Measurements from ENCODE around the gene RSAD2. TPM values are rescaled to one million over a fixed set of nuclear protein-coding genes. Genes with fewer than 3 reads are reported as not detected.

RSAD2 gene
- polyA plus RNA-seq, 1 donor (not counting 4 experiments of a cell fraction or from before 2014, with no cell fraction given) = 1.7 TPM

GRCh38 chr2:6921321-6921922 is 43.8 kb downstream of the RSAD2 start:
- Histone ChIP-seq H4K20me1 (ENCODE audit: control insufficient read depth, extremely low read depth, insufficient read depth, low read length) (no peaks in the 10 kb centered on the region), H3K79me2 (ENCODE audit: control insufficient read depth, insufficient read depth, low read length) (no peaks in the 10 kb centered on the region), H3K9me1 (ENCODE audit: control insufficient read depth, extremely low read depth, insufficient read depth, low read length) (no peaks in the 10 kb centered on the region), H3K4me1 (ENCODE audit: control insufficient read depth, extremely low read depth, insufficient read depth, low read length) (no peaks in the 10 kb centered on the region), H3K27me3 (ENCODE audit: control insufficient read depth, extremely low read depth, insufficient read depth, low read length) (no peaks in the 10 kb centered on the region), H2AFZ (ENCODE audit: control insufficient read depth, low read length) (no peak overlapping the region), H3K4me2 (ENCODE audit: control insufficient read depth, extremely low read depth, insufficient read depth, low read depth, low read length) (no peak overlapping the region), H3K27ac (ENCODE audit: control insufficient read depth, insufficient read depth, low read length) (no peak overlapping the region), H3K4me3 (ENCODE audit: control insufficient read depth in 2 of 3, extremely low read depth in 1 of 3, insufficient read depth in 2 of 3, low read depth in 1 of 3, low read length in 3 of 3) (no peak overlapping the region), H3K36me3 (ENCODE audit: control insufficient read depth in 2 of 2, extremely low read depth in 1 of 2, insufficient read depth in 2 of 2, low read length in 2 of 2) (no peaks in the 10 kb centered on the region), H3K9ac (ENCODE audit: control insufficient read depth, extremely low read depth, insufficient read depth, low read length) (no peak overlapping the region), H3K9me3 (ENCODE audit: control insufficient read depth, low read depth, low read length) (no peaks in the 10 kb centered on the region)
- DNase-seq (ENCODE audit: low read depth, low spot score) (no peak), FAIRE-seq (no peak)
- dilution Hi-C loops (cut with MboI; ENCODE audit: extremely low pct_ligation_motif_present, low sequenced_read_pairs) = no loop called here
- TF ChIP-seq CTCF (optimal IDR thresholded peaks at IDR 0.05 in 1 of 3, IDR thresholded peaks at IDR 0.05 in 1 of 3, conservative IDR thresholded peaks at IDR 0.05 in 1 of 3; ENCODE audit: extremely low read depth in 1 of 3, insufficient read depth in 2 of 3, low read length in 3 of 3) (no peak), EZH2 (IDR thresholded peaks at IDR 0.05; ENCODE audit: low read length) (no peak)

- Histone ChIP-seq H3K79me2 (ENCODE audit: control insufficient read depth, insufficient read depth, low read length) (no peaks in the 10 kb centered on the region), H3K9ac (ENCODE audit: control insufficient read depth, extremely low read depth, insufficient read depth, low read length) (no peak overlapping the region), H3K9me3 (ENCODE audit: control insufficient read depth, low read depth, low read length) (no peaks in the 10 kb centered on the region), H3K27me3 (ENCODE audit: control insufficient read depth, extremely low read depth, insufficient read depth, low read length) (no peaks in the 10 kb centered on the region), H3K4me2 (ENCODE audit: control insufficient read depth, extremely low read depth, insufficient read depth, low read depth, low read length) (no peak overlapping the region), H3K9me1 (ENCODE audit: control insufficient read depth, extremely low read depth, insufficient read depth, low read length) (no peaks in the 10 kb centered on the region), H3K4me3 (ENCODE audit: control insufficient read depth in 2 of 3, extremely low read depth in 1 of 3, insufficient read depth in 2 of 3, low read depth in 1 of 3, low read length in 3 of 3) (no peak overlapping the region), H3K4me1 (ENCODE audit: control insufficient read depth, extremely low read depth, insufficient read depth, low read length) (no peaks in the 10 kb centered on the region), H3K27ac (ENCODE audit: control insufficient read depth, insufficient read depth, low read length) (no peak overlapping the region), H4K20me1 (ENCODE audit: control insufficient read depth, extremely low read depth, insufficient read depth, low read length) (no peaks in the 10 kb centered on the region), H2AFZ (ENCODE audit: control insufficient read depth, low read length) (no peak overlapping the region), H3K36me3 (ENCODE audit: control insufficient read depth in 2 of 2, extremely low read depth in 1 of 2, insufficient read depth in 2 of 2, low read length in 2 of 2) (no peaks in the 10 kb centered on the region)
- DNase-seq (ENCODE audit: low read depth, low spot score) (no peak), FAIRE-seq (no peak)
- TF ChIP-seq CTCF (optimal IDR thresholded peaks at IDR 0.05 in 1 of 3, IDR thresholded peaks at IDR 0.05 in 1 of 3, conservative IDR thresholded peaks at IDR 0.05 in 1 of 3; ENCODE audit: extremely low read depth in 1 of 3, insufficient read depth in 2 of 3, low read length in 3 of 3) (peak in 1 of 3 experiments; percentile 40), EZH2 (IDR thresholded peaks at IDR 0.05; ENCODE audit: low read length) (no peak)
- dilution Hi-C loops (cut with MboI; ENCODE audit: extremely low pct_ligation_motif_present, low sequenced_read_pairs) = no loop called here
These were observed 44.7 kb downstream of the RSAD2 start for GRCh38 chr2:6922201-6922656.

Data from keratinocyte (primary cell).